Astrocyte of the cerebellum (primary cell): Measurements from ENCODE around the gene NOM1.

Source experiments
- DNase-seq: peaks from one replicate; pipeline ENCODE4 v3.0.0-alpha.2; 2011; ENCODE audit warnings: low read depth
- H3K4me3 ChIP-seq: 2 replicates; pipeline ENCODE4 v1.5.1; 2011; ENCODE audit warnings: mild to moderate bottlenecking, low read depth, low read length, moderate library complexity
- in situ Hi-C: cut with HindIII; loops from 2 replicates; pipeline ENCODE4 v1.10.0; 2017; ENCODE audit warnings: low sequenced_read_pairs
- TF ChIP-seq, protein P1 (sequence below): IDR thresholded peaks from 2 replicates; pipeline ENCODE4 v1.5.1; 2012; ENCODE audit warnings: low read length, low read depth, moderate library complexity, mild to moderate bottlenecking; ENCODE audit errors: missing control alignments

NOM1 gene

DNA sequence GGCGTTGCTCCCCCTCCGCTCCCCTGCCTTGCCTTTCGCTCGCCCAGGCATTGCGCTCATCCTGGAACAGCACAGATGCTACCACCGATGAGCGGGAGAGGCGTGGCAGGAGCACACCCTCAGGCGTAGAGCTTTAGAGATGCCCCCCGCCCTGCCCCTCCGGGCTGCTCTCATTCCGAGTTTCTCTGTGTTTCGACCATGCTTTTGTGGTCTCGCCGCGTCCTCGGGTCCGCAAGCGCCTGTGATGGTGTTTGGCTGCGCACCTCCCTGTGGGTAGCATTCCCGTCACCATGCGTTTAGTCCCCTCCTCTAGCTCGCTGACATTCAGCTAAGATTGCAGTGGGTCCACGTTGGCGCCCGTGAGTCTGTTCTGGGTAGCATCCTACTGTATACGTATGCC lies 18.7 kb downstream of the NOM1 start:
- in situ Hi-C loops, result no loop called here
- no peak overlapping the region for H3K4me3 ChIP-seq
- TF ChIP-seq, protein P1, sequence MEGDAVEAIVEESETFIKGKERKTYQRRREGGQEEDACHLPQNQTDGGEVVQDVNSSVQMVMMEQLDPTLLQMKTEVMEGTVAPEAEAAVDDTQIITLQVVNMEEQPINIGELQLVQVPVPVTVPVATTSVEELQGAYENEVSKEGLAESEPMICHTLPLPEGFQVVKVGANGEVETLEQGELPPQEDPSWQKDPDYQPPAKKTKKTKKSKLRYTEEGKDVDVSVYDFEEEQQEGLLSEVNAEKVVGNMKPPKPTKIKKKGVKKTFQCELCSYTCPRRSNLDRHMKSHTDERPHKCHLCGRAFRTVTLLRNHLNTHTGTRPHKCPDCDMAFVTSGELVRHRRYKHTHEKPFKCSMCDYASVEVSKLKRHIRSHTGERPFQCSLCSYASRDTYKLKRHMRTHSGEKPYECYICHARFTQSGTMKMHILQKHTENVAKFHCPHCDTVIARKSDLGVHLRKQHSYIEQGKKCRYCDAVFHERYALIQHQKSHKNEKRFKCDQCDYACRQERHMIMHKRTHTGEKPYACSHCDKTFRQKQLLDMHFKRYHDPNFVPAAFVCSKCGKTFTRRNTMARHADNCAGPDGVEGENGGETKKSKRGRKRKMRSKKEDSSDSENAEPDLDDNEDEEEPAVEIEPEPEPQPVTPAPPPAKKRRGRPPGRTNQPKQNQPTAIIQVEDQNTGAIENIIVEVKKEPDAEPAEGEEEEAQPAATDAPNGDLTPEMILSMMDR, result no peak
- no peak for DNase-seq

DNA sequence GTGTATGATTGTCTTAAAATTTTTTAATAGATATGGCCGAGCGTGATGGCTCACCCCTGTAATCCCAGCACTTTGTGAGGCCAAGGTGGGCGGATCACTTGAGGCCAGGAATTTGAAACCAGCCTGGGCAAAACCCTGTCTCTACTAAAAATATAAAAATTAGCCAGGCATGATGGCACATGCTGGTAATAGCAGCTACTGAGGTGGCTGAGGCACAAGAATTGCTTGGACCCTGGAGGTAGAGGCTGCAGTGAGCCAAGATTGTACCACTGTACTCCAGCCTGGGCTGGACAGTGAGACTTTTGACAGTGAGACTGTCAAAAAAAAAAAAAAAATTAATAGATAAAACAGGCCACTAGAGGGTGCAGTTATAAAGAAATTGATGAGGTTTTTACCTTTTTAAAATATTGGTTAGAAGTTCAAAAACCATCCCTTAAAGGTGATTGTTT lies 20.5 kb downstream of the NOM1 start:
- in situ Hi-C loops, result no loop called here
- no peak for DNase-seq

DNA sequence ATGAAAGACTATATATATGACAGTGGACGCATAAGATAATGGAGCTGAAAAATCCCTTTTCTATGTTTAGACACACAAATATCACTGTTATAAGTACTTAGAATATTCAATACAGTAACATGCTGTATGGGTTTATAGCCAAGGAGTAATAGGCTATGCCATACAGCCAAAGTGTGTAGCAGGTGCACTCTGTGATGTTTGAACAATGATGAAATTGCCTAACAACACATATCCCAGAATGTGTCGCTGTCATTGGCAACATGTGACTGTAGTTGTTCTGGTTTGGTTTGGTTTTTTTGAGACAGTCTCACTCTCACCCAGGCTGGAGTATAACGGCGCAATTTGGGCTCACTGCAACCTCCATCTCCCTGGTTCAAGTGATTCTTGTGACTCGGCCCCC lies 26.1 kb downstream of the NOM1 start:
- TF ChIP-seq, protein P1, result no peak
- in situ Hi-C loops, result no loop called here
- no peak overlapping the region for H3K4me3 ChIP-seq
- no peak for DNase-seq

More for the DNA sequence above, 20.5 kb downstream of the NOM1 start:
- H3K4me3 ChIP-seq, result no peak overlapping the region
- TF ChIP-seq, protein P1, result no peak

DNA sequence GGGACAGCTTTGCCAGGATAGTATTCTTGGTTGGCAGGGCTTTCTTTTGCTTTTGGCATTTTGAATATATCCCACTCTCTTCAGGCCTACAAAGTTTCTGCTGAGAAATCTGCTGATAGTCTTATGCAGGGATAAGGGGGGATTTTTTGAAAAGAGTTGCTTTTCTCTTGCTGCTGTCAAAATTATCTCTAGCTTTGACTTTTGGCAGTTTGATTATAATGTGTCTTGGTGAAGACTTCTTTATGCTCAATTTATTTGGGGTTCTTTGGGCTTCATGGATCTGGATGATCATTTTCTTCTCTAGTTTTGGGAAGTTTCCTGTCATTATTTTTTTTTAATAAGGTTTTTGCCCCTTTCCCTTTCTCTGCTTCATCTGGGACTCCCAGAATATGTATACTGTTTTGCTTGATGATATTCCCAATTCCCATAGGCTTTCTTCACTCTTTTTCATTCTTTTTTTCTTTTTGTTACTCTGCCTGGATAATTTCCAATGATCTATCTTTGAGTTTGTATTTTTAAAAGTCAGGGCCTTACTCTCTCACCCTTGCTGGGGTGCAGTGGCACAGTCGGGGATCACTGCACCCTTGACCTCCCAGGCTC lies 29.6 kb downstream of the NOM1 start:
- TF ChIP-seq, protein P1, result no peak
- in situ Hi-C loops, result no loop called here
- no peak for DNase-seq
- no peak overlapping the region for H3K4me3 ChIP-seq

DNA sequence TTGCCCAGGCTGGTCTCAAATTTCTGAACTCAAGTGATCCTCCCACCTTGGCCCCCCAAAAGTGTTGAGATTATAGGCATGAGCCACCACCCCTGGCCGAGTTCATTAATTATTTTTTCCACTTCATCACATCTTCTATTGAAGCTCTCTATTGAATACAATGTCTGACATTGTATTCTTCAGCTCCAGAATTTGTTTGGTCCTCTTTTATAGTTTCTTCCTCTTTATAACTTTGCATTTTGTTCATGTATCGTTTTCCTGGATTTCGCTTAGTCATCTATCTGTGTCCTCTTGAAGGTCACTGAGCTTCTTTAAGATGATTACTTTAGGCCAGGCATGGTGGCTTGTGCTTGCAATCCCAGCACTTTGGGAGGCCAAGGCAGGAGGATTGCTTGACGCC lies 30.2 kb downstream of the NOM1 start:
- TF ChIP-seq, protein P1, result no peak
- in situ Hi-C loops, result no loop called here
- H3K4me3 ChIP-seq, result no peak overlapping the region
- no peak for DNase-seq

DNA sequence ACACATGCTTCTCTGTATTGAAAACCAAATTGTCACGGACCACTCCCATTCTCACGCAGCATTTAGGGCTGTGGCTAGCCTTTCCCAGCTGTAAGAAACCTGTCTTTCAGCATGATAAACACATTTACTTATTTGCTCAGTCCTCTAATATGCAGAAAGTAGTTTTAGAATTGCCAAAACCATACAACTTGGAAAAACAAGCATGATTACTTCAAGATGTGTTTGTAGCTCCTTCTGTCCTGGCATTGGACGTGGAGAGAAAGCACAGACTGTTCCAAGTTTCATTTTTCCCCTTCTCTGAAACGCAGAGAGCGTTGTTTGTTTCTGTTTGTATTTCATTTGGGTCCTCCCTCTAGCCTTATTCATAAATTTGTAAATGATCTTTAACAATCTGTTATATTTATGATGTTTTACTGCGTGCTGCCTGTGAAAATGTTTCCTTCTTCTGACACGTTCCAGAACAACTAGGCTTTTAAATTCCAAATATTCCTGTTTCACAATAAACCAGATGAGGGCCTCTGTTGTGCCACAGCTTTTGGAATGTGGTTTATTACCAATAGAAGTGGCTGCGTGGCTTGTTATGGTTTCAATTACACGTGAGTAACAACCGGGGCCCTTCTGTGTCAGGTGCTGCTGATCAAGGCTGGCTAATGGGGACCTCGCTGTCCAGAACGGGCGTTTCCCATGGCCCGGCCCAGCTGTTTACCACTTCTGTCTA lies 34.8 kb downstream of the NOM1 start:
- in situ Hi-C loops, result no loop called here
- TF ChIP-seq, protein P1, result no peak
- H3K4me3 ChIP-seq, result no peak overlapping the region

More for the DNA sequence above, 34.8 kb downstream of the NOM1 start:
- DNase-seq, result no peak
